Astrocyte (in vitro differentiated cells and primary cell): ENCODE results near the gene VPS37B. TPM values are rescaled to one million over a fixed set of nuclear protein-coding genes. Genes with fewer than 3 reads are reported as not detected.

ENCODE experiments used
- DNase-seq: peaks from one replicate; pipeline ENCODE4 v3.0.0-alpha.2; 2010; ENCODE audit warnings: low read depth
- FAIRE-seq: peaks from 2 replicates; lab custom pipeline; 2011; peaks lifted over from hg19 to GRCh38; lab: Jason Lieb, UNC
- H2AFZ ChIP-seq: 2 replicates; pipeline ENCODE4 v1.6.0; 2012; ENCODE audit warnings: low read depth, low read length, inconsistent platforms
- H3K27ac ChIP-seq: 2 replicates; pipeline ENCODE4 v1.5.1; 2011; ENCODE audit warnings: low read depth, low read length, inconsistent platforms
- H3K27me3 ChIP-seq: 2 replicates; pipeline ENCODE4 v1.6.0; 2011; ENCODE audit warnings: low read length, inconsistent platforms; ENCODE audit not compliant: insufficient read depth
- H3K36me3 ChIP-seq: 2 replicates; pipeline ENCODE4 v1.5.1; 2011; ENCODE audit warnings: low read length, inconsistent platforms; ENCODE audit not compliant: insufficient read depth
- H3K4me1 ChIP-seq: 2 replicates; pipeline ENCODE4 v1.5.1; 2011; ENCODE audit warnings: low read length, inconsistent platforms; ENCODE audit not compliant: insufficient read depth
- H3K4me2 ChIP-seq: 2 replicates; pipeline ENCODE4 v1.6.0; 2012; ENCODE audit warnings: low read length, inconsistent platforms
- H3K4me3 ChIP-seq: 2 replicates; pipeline ENCODE4 v1.5.1; 2011; ENCODE audit warnings: low read depth, mild to moderate bottlenecking, low read length, inconsistent platforms; ENCODE audit not compliant: insufficient read depth
- H3K79me2 ChIP-seq: 2 replicates; pipeline ENCODE4 v1.6.0; 2012; ENCODE audit warnings: mild to moderate bottlenecking, low read length, inconsistent platforms; ENCODE audit not compliant: insufficient read depth
- H3K9ac ChIP-seq: 2 replicates; pipeline ENCODE4 v1.6.0; 2012; ENCODE audit warnings: mild to moderate bottlenecking, low read length, inconsistent platforms
- H3K9me3 ChIP-seq: 2 replicates; pipeline ENCODE4 v1.5.1; 2012; ENCODE audit warnings: low read depth, mild to moderate bottlenecking, low read length, inconsistent platforms; ENCODE audit not compliant: insufficient read depth
- H4K20me1 ChIP-seq: 2 replicates; pipeline ENCODE4 v1.6.0; 2012; ENCODE audit warnings: low read length, inconsistent platforms; ENCODE audit not compliant: insufficient read depth
- H3K27ac Mint-ChIP-seq: one replicate; pipeline ENCODE4 v1.8.0; 2021; ENCODE audit warnings: mild to moderate bottlenecking, mixed read lengths; ENCODE audit not compliant: unreplicated experiment
- H3K27me3 Mint-ChIP-seq: one replicate; pipeline ENCODE4 v1.8.0; 2021; ENCODE audit warnings: low read depth, mixed read lengths; ENCODE audit not compliant: unreplicated experiment
- H3K36me3 Mint-ChIP-seq: one replicate; pipeline ENCODE4 v1.8.0; 2021; ENCODE audit warnings: low read depth, mixed read lengths; ENCODE audit not compliant: unreplicated experiment
- H3K4me1 Mint-ChIP-seq: one replicate; pipeline ENCODE4 v1.8.0; 2021; ENCODE audit warnings: low read depth, mixed read lengths; ENCODE audit not compliant: unreplicated experiment
- H3K4me3 Mint-ChIP-seq: one replicate; pipeline ENCODE4 v1.8.0; 2021; ENCODE audit warnings: mild to moderate bottlenecking, moderate library complexity, mixed read lengths; ENCODE audit not compliant: unreplicated experiment
- H3K9me3 Mint-ChIP-seq: one replicate; pipeline ENCODE4 v1.8.0; 2021; ENCODE audit warnings: mild to moderate bottlenecking, mixed read lengths; ENCODE audit not compliant: unreplicated experiment
- CTCF ChIP-seq: IDR thresholded peaks from 2 replicates; pipeline ENCODE4 v1.5.1; 2011; ENCODE audit warnings: low read depth, mild to moderate bottlenecking, inconsistent platforms, low read length, moderate library complexity; ENCODE audit not compliant: insufficient read depth
- EZH2 ChIP-seq: IDR thresholded peaks from 2 replicates; pipeline ENCODE4 v1.6.1; 2012; ENCODE audit warnings: mild to moderate bottlenecking, low read length, inconsistent platforms; ENCODE audit not compliant: insufficient read depth
- total RNA-seq: library from RNA; stranded (reverse); gene quantifications from 2 replicates; pipeline ENCODE4 v1.2.1, GENCODE V29; 2021

The VPS37B gene
- total RNA-seq, 1 donor from 2014 or later, result 31.4 TPM

- H3K27me3 Mint-ChIP-seq, result no peaks in the 10 kb centered on the region
- TF ChIP-seq CTCF (no peak), EZH2 (no peak)
Observed at GRCh38 chr12:122866379-122866778, 29.5 kb downstream of the VPS37B start.

DNA sequence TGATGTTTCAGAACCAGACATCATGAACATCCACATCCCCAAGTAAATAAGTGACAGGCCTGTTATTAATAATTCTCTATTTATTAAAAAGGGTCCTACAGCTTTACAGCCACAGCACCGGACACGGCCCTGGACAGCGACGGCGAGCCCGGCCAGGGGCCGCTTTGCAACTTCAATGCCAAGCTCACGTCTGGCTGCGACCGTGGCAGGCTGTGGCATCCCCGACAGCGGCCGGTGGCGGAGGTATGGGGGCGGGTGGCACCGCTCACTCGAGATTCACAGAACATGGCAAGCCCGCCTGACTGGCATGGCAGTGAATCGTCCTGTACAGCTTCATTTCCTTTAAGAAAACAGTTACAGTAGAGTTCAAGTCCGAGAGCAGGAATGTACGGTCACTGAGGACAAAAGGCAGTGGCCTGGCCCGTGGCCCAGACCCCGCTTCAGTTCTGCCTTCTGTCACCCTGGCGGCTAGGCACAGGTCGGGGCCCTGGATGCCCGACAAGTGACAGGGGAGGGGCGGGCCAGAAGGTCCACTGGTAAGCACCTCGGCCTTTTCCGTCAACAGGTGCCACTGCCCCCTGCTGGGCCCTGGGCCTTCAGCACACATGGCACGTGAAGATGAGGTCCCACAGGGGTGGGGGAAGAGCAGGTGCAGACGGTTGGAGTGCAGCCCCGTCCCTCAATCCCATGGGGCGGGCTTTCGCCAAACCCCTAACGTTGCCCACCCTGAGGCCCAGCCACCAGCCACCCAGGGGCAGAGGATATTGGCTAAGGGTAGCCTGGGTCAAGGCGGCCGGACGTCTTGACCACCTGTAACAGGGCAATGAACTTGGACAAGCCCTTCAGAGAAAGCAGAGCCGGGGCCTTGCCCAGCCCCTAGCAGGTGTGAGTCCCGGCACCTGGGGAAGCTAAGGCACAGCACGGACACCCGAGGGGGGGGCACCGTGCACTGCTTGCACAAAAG is 30.4 kb downstream of the VPS37B start:
- Mint-ChIP-seq H3K9me3 (no peaks in the 10 kb centered on the region), H3K36me3 (peaks cover 15% of the 10 kb centered on the region), H3K27me3 (no peaks in the 10 kb centered on the region), H3K4me1 (no peaks in the 10 kb centered on the region), H3K4me3 (no peak overlapping the region), H3K27ac (no peak overlapping the region)
- Histone ChIP-seq H3K9ac (no peak overlapping the region), H4K20me1 (peaks cover 29% of the 10 kb centered on the region), H3K4me3 (no peak overlapping the region), H3K9me3 (no peaks in the 10 kb centered on the region), H3K4me2 (no peak overlapping the region), H3K79me2 (peaks cover 15% of the 10 kb centered on the region), H3K27ac (no peak overlapping the region), H2AFZ (no peak overlapping the region), H3K36me3 (peaks cover 22% of the 10 kb centered on the region), H3K27me3 (no peaks in the 10 kb centered on the region), H3K4me1 (peaks cover 11% of the 10 kb centered on the region)
- FAIRE-seq, result no peak
- TF ChIP-seq CTCF (peak; percentile 16), EZH2 (no peak)
- DNase-seq, result no peak

More at GRCh38 chr12:122866379-122866778, 29.5 kb downstream of the VPS37B start:
- Histone ChIP-seq H3K4me3 (no peak overlapping the region), H4K20me1 (peaks cover 34% of the 10 kb centered on the region), H3K36me3 (peaks cover 22% of the 10 kb centered on the region), H3K9me3 (no peaks in the 10 kb centered on the region), H3K27me3 (no peaks in the 10 kb centered on the region), H3K79me2 (peaks cover 23% of the 10 kb centered on the region), H3K4me2 (no peak overlapping the region), H3K9ac (no peak overlapping the region), H3K4me1 (peaks cover 19% of the 10 kb centered on the region), H2AFZ (no peak overlapping the region), H3K27ac (no peak overlapping the region)
- Mint-ChIP-seq H3K4me1 (peaks cover 7% of the 10 kb centered on the region), H3K36me3 (peaks cover 15% of the 10 kb centered on the region), H3K27ac (no peak overlapping the region), H3K4me3 (no peak overlapping the region), H3K9me3 (no peaks in the 10 kb centered on the region)
- no peak for DNase-seq
- FAIRE-seq, result no peak

GRCh38 chr12:122864894-122865253 is 31.1 kb downstream of the VPS37B start:
- Mint-ChIP-seq H3K27me3 (no peaks in the 10 kb centered on the region), H3K27ac (no peak overlapping the region), H3K4me3 (no peak overlapping the region), H3K9me3 (no peaks in the 10 kb centered on the region), H3K36me3 (peaks cover 15% of the 10 kb centered on the region), H3K4me1 (no peaks in the 10 kb centered on the region)
- Histone ChIP-seq H3K4me1 (peaks cover 11% of the 10 kb centered on the region), H3K9me3 (no peaks in the 10 kb centered on the region), H3K4me3 (no peak overlapping the region), H2AFZ (no peak overlapping the region), H4K20me1 (peaks cover 32% of the 10 kb centered on the region), H3K9ac (no peak overlapping the region), H3K4me2 (no peak overlapping the region), H3K36me3 (peaks cover 21% of the 10 kb centered on the region), H3K79me2 (peaks cover 8% of the 10 kb centered on the region), H3K27me3 (no peaks in the 10 kb centered on the region), H3K27ac (no peak overlapping the region)
- no peak for TF ChIP-seq CTCF
- TF ChIP-seq EZH2, result no peak
- DNase-seq, result no peak
- FAIRE-seq, result no peak
